IMR-90 (cell line): ENCODE measurements around the gene TNFRSF9. TPM values are rescaled to one million over a fixed set of nuclear protein-coding genes. Genes with fewer than 3 reads are reported as not detected.

ENCODE experiments used
- ATAC-seq: fragments of 200-7000 bp; cut with Tn5 transposase; 2 replicates; pipeline ENCODE4 v1.9.1; 2020; ENCODE audit warnings: low read depth, mild to moderate bottlenecking, moderate library complexity
- BruUV-seq: library from RNA; stranded (reverse); fragments of 400-500 nt; replicated peaks from 2 replicates; lab custom pipeline; 2021; lab: Mats Ljungman, UMichigan
- CTCF ChIA-PET: fragments of 300-600 bp; formaldehyde crosslinking; extraction: SDS; loops from one replicate; lab custom pipeline; 2021; ENCODE audit warnings: antibody characterized with exemption; lab: Yijun Ruan, JAX
- POLR2A ChIA-PET: fragments of 300-600 bp; sonication (Branson Sonifier 250); formaldehyde crosslinking; loops from one replicate; lab custom pipeline; 2022; ENCODE audit warnings: antibody characterized with exemption; ENCODE audit not compliant: unreplicated experiment; lab: Charles Lee
- DNase-seq: peaks from one replicate; pipeline ENCODE4 v3.0.0; 2013
- H2AFZ ChIP-seq: replicated peaks from 2 replicates; pipeline ENCODE3; 2013; ENCODE audit warnings: low read length, mild to moderate bottlenecking; ENCODE audit not compliant: poor library complexity
- H2AK5ac ChIP-seq: 2 replicates; pipeline ENCODE4 v1.6.1; 2013; ENCODE audit warnings: low read depth, low read length, inconsistent platforms
- H2AK9ac ChIP-seq: replicated peaks from 2 replicates; pipeline ENCODE3; 2013; ENCODE audit warnings: mild to moderate bottlenecking, low read depth, low read length, moderate library complexity; ENCODE audit not compliant: poor library complexity
- H2BK120ac ChIP-seq: 2 replicates; pipeline ENCODE4 v1.6.1; 2013; ENCODE audit warnings: low read depth, low read length, inconsistent platforms
- H2BK15ac ChIP-seq: 3 replicates; pipeline ENCODE4 v1.6.1; 2013; ENCODE audit warnings: low read depth, low read length, inconsistent platforms
- H2BK20ac ChIP-seq: 2 replicates; pipeline ENCODE4 v1.6.1; 2013; ENCODE audit warnings: low read depth, mild to moderate bottlenecking, inconsistent platforms, low read length, moderate library complexity
- H2BK5ac ChIP-seq: 2 replicates; pipeline ENCODE4 v1.6.1; 2013; ENCODE audit warnings: mild to moderate bottlenecking, low read depth, low read length, inconsistent platforms; ENCODE audit not compliant: poor library complexity, severe bottlenecking
- H3K14ac ChIP-seq: replicated peaks from 2 replicates; pipeline ENCODE4 v1.6.1; 2013; ENCODE audit warnings: low read depth, low read length, inconsistent platforms
- H3K18ac ChIP-seq: 2 replicates; pipeline ENCODE4 v1.6.1; 2013; ENCODE audit warnings: low read depth, low read length, control low read depth
- H3K23ac ChIP-seq: 2 replicates; pipeline ENCODE4 v1.6.1; 2013; ENCODE audit warnings: low read depth, low read length, inconsistent platforms
- H3K27ac ChIP-seq: 2 replicates; pipeline ENCODE4 v1.5.1; 2013; ENCODE audit warnings: mild to moderate bottlenecking, control low read depth, low read length; ENCODE audit not compliant: insufficient read depth
- H3K27me3 ChIP-seq: 2 replicates; pipeline ENCODE4 v1.6.1; 2013; ENCODE audit warnings: low read length; ENCODE audit not compliant: control insufficient read depth, insufficient read depth
- H3K36me3 ChIP-seq: 2 replicates; pipeline ENCODE4 v1.6.1; 2013; ENCODE audit warnings: low read length, mixed read lengths; ENCODE audit not compliant: control insufficient read depth, insufficient read depth
- H3K4ac ChIP-seq: 2 replicates; pipeline ENCODE4 v1.6.1; 2013; ENCODE audit warnings: low read depth, low read length, inconsistent platforms
- H3K4me1 ChIP-seq: 2 replicates; pipeline ENCODE4 v1.6.1; 2013; ENCODE audit warnings: low read length, mixed read lengths; ENCODE audit not compliant: control insufficient read depth, insufficient read depth
- H3K4me2 ChIP-seq: 2 replicates; pipeline ENCODE4 v1.6.1; 2013; ENCODE audit warnings: low read depth, mild to moderate bottlenecking, control low read depth, low read length, moderate library complexity
- H3K4me3 ChIP-seq: 2 replicates; pipeline ENCODE4 v1.5.1; 2013; ENCODE audit warnings: low read depth, mild to moderate bottlenecking, control low read depth, low read length, moderate library complexity; ENCODE audit not compliant: insufficient read depth
- H3K56ac ChIP-seq: 2 replicates; pipeline ENCODE4 v1.6.1; 2013; ENCODE audit warnings: low read length, inconsistent platforms; ENCODE audit not compliant: insufficient read depth; ENCODE audit errors: extremely low read depth
- H3K79me1 ChIP-seq, 2 experiments: 2 replicates each; pipeline ENCODE4 v1.6.1; 2013; ENCODE audit warnings: low read length in 2 of 2, inconsistent platforms in 1 of 2, low read depth in 1 of 2
- H3K9ac ChIP-seq: 2 replicates; pipeline ENCODE4 v1.6.1; 2013; ENCODE audit warnings: low read depth, low read length, control low read depth
- H3K9me1 ChIP-seq: 2 replicates; pipeline ENCODE4 v1.6.1; 2013; ENCODE audit warnings: low read length, inconsistent platforms; ENCODE audit not compliant: insufficient read depth
- H3K9me3 ChIP-seq: 2 replicates; pipeline ENCODE4 v1.6.1; 2013; ENCODE audit warnings: low read length; ENCODE audit not compliant: control insufficient read depth, insufficient read depth
- H4K20me1 ChIP-seq: 2 replicates; pipeline ENCODE4 v1.6.1; 2013; ENCODE audit warnings: low read length, inconsistent platforms; ENCODE audit not compliant: insufficient read depth
- H4K5ac ChIP-seq: 2 replicates; pipeline ENCODE4 v1.6.1; 2013; ENCODE audit warnings: mild to moderate bottlenecking, low read depth, low read length, control low read depth
- H4K8ac ChIP-seq, 2 experiments: 2 replicates each; pipeline ENCODE4 v1.6.1; 2013; ENCODE audit warnings: low read depth in 2 of 2, low read length in 2 of 2, control low read depth in 1 of 2, inconsistent platforms in 1 of 2
- H4K91ac ChIP-seq: 2 replicates; pipeline ENCODE4 v1.6.1; 2013; ENCODE audit warnings: low read depth, low read length, inconsistent platforms; ENCODE audit not compliant: insufficient read depth
- CEBPB ChIP-seq: IDR thresholded peaks from 2 replicates; pipeline ENCODE4 v1.6.1; 2012; ENCODE audit warnings: low read depth, low read length, improper control_type of control experiment
- CHD1 ChIP-seq: IDR thresholded peaks from 2 replicates; pipeline ENCODE4 v1.6.1; 2012; ENCODE audit warnings: low read depth, low read length, improper control_type of control experiment
- MXI1 ChIP-seq: IDR thresholded peaks from 2 replicates; pipeline ENCODE4 v1.6.1; 2012; ENCODE audit warnings: low read depth, mild to moderate bottlenecking, low read length, moderate library complexity, borderline replicate concordance
- RAD21 ChIP-seq: IDR thresholded peaks from 2 replicates; pipeline ENCODE4 v1.6.1; 2012; ENCODE audit warnings: low read length, improper control_type of control experiment
- RCOR1 ChIP-seq: IDR thresholded peaks from 2 replicates; pipeline ENCODE4 v1.6.1; 2012; ENCODE audit warnings: mild to moderate bottlenecking, low read length, improper control_type of control experiment; ENCODE audit not compliant: insufficient replicate concordance
- WGBS, 2 experiments: methylation state at CpG; one replicate each; pipeline versions ENCODE4 v1.1.5 to v1.1.7; 2013; ENCODE audit warnings: missing lambda C conversion rate in 2 of 2; ENCODE audit not compliant: insufficient read length in 1 of 2; ENCODE audit errors: extremely low coverage in 2 of 2; 5-methylcytosine and 5-hydroxymethylcytosine counted together
- dilution Hi-C: fragments of 300-500 bp; cut with HindIII; formaldehyde crosslinking; loops from one replicate; pipeline ENCODE4 v1.14.3; 2018; ENCODE audit warnings: low sequenced_read_pairs; ENCODE audit not compliant: unreplicated experiment
- in situ Hi-C: fragments of 300-500 bp; cut with MboI; formaldehyde crosslinking; loops from 3 replicates; pipeline ENCODE4 v1.14.3; 2019; ENCODE audit warnings: low sequenced_read_pairs, inconsistent platforms, mixed read lengths
- intact Hi-C: fragments of 100-400 bp; cut with micrococcal nuclease; formaldehyde crosslinking; loops from 2 replicates; pipeline ENCODE4 v1.10.0; 2022
- polyA plus RNA-seq, 3 experiments: library from polyadenylated mRNA; depleted of rRNA; stranded (reverse); fragments of >200 nt; gene quantifications; 2 replicates each; pipeline ENCODE4 v1.2.3, GENCODE V29; 2012; ENCODE audit warnings: low replicate concordance in 1 of 3
- total RNA-seq: library from RNA; depleted of rRNA; stranded (reverse); fragments of >200 nt; gene quantifications from 2 replicates; pipeline ENCODE4 v1.2.3, GENCODE V29; 2012

The TNFRSF9 gene
- total and polyA plus RNA-seq, 2 of the 4 experiments (the other 2 are of a cell fraction): 0.43 to 0.72 TPM

DNA sequence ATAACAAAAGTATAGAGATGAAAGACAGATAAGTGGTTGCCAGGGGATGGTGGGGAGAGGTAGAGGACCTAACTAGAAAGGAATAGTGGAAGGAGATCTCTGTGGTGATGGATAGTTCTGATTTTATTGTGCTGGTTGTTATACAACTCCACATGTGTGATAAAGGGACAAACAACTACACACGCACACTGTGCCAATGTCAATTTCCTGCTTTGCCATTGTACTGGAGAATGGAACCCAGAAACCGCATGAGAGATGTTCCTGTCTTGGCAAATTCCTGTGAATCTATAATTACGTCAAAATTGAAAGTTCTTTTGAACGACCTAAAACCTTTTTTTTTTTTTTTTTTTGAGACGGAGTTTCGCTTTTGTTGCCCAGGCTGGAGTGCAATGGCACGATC is 11.0 kb downstream of the TNFRSF9 start:
- Histone ChIP-seq H4K20me1 (no peaks in the 10 kb centered on the region), H4K5ac (no peak overlapping the region), H4K8ac (no peak overlapping the region), H3K4me1 (no peaks in the 10 kb centered on the region), H2AK9ac (no peak overlapping the region), H3K23ac (no peak overlapping the region), H2BK120ac (no peak overlapping the region), H3K79me1 (no peaks in the 10 kb centered on the region), H3K4ac (no peak overlapping the region), H2AFZ (no peak overlapping the region), H2BK20ac (no peak overlapping the region), H3K36me3 (no peaks in the 10 kb centered on the region), H2BK5ac (no peak overlapping the region), H3K4me3 (no peak overlapping the region), H3K56ac (no peak overlapping the region), H3K18ac (no peak overlapping the region), H3K9ac (no peak overlapping the region), H3K9me1 (no peaks in the 10 kb centered on the region; the same call in 1 of the 2 replicates), H3K4me2 (no peak overlapping the region), H3K27me3 (peaks cover 26% of the 10 kb centered on the region), H2AK5ac (no peak overlapping the region), H3K27ac (no peak overlapping the region), H3K9me3 (no peaks in the 10 kb centered on the region), H2BK15ac (no peak overlapping the region), H4K91ac (no peak overlapping the region), H3K14ac (no peak overlapping the region)
- BruUV-seq: no TSS peak
- WGBS, 2 experiments: 80% methylated on average over 1 of the region's 7 CpGs; no CpG with 5 or more reads in 1 of the 2 experiments
- ChIA-PET CTCF (no interaction called here), POLR2A (no interaction called here)
- DNase-seq: no peak
- intact Hi-C loops (no loop called here), in situ Hi-C loops (no loop called here), dilution Hi-C loops (no loop called here)
- TF ChIP-seq MXI1: no peak
- TF ChIP-seq CHD1: no peak
- TF ChIP-seq CEBPB: no peak
- TF ChIP-seq RCOR1: no peak
- no peak for TF ChIP-seq RAD21
- no peak for ATAC-seq
